GM12878 (cell line): ENCODE measurements around the gene MBIP. TPM values are rescaled to one million over a fixed set of nuclear protein-coding genes. Genes with fewer than 3 reads are reported as not detected.

ENCODE experiments used
- ATAC-seq: fragments of 200-7000 bp; cut with Tn5 transposase; 3 replicates; pipeline ENCODE4 v1.9.1; 2020; ENCODE audit warnings: mild to moderate bottlenecking, moderate library complexity
- BruUV-seq: library from RNA; stranded (reverse); fragments of 400-500 nt; replicated peaks from 2 replicates; lab custom pipeline; 2021; lab: Mats Ljungman, UMichigan
- CTCF ChIA-PET: fragments of 300-600 bp; sonication (Branson Sonifier 250); formaldehyde crosslinking; extraction: SDS; loops from one replicate; lab custom pipeline; 2021; ENCODE audit warnings: inconsistent platforms; lab: Yijun Ruan, JAX
- POLR2A ChIA-PET: fragments of 350-600 bp; formaldehyde crosslinking; extraction: SDS; loops from one replicate; lab custom pipeline; 2021; ENCODE audit warnings: inconsistent platforms; lab: Charles Lee
- RAD21 ChIA-PET: fragments of 300-600 bp; sonication (Branson Sonifier 250); formaldehyde crosslinking; loops from one replicate; lab custom pipeline; 2023; ENCODE audit warnings: antibody characterized with exemption; ENCODE audit not compliant: unreplicated experiment; lab: Charles Lee
- SMC1A ChIA-PET: fragments of 300-600 bp; sonication (Branson Sonifier 250); formaldehyde crosslinking; loops from one replicate; lab custom pipeline; 2023; ENCODE audit not compliant: unreplicated experiment, uncharacterized antibody; lab: Charles Lee
- DNase-seq: peaks from one replicate; pipeline ENCODE4 v3.0.0-alpha.2; 2011; ENCODE audit warnings: low read depth, low spot score
- FAIRE-seq: peaks from 3 replicates; lab custom pipeline; 2011; peaks lifted over from hg19 to GRCh38; lab: Jason Lieb, UNC
- H2AFZ ChIP-seq: 2 replicates; pipeline ENCODE4 v1.6.0; 2011; ENCODE audit warnings: low read depth, low read length, control low read depth; ENCODE audit not compliant: control insufficient read depth
- H3K27ac ChIP-seq: 2 replicates; pipeline ENCODE4 v1.5.1; 2011; ENCODE audit warnings: control low read depth; ENCODE audit not compliant: control insufficient read depth, insufficient read depth
- H3K27me3 ChIP-seq, 2 experiments: replicated peaks in 1 of 2; 2 replicates each; pipeline versions ENCODE4 v1.6.0 to v1.6.1; 2011; ENCODE audit warnings: low read length in 1 of 2; ENCODE audit not compliant: control insufficient read depth in 2 of 2, insufficient read depth in 2 of 2
- H3K36me3 ChIP-seq, 2 experiments: 2 replicates each; pipeline ENCODE4 v1.5.1; 2011; ENCODE audit warnings: low read length in 1 of 2; ENCODE audit not compliant: control insufficient read depth in 2 of 2, insufficient read depth in 2 of 2
- H3K4me1 ChIP-seq: 2 replicates; pipeline ENCODE4 v1.6.1; 2011; ENCODE audit warnings: mild to moderate bottlenecking, low read length, moderate library complexity, mixed read lengths; ENCODE audit not compliant: control insufficient read depth, insufficient read depth
- H3K4me2 ChIP-seq: 2 replicates; pipeline ENCODE4 v1.6.0; 2011; ENCODE audit warnings: control low read depth; ENCODE audit not compliant: control insufficient read depth, insufficient read depth
- H3K4me3 ChIP-seq: fragments of 200-600 bp; sonication (generic); 2 replicates; pipeline ENCODE4 v1.5.1; 2016
- H3K79me2 ChIP-seq: 2 replicates; pipeline ENCODE4 v1.6.0; 2011; ENCODE audit warnings: low read length; ENCODE audit not compliant: control insufficient read depth, insufficient read depth
- H3K9ac ChIP-seq: 2 replicates; pipeline ENCODE4 v1.8.0; 2011; ENCODE audit warnings: low read length, control low read depth, mixed read lengths; ENCODE audit not compliant: control insufficient read depth, insufficient read depth
- H3K9me3 ChIP-seq: replicated peaks from 3 replicates; pipeline ENCODE4 v1.5.1; 2011; ENCODE audit warnings: mild to moderate bottlenecking, low read length; ENCODE audit not compliant: control insufficient read depth, insufficient read depth
- H4K20me1 ChIP-seq: 2 replicates; pipeline ENCODE4 v1.6.0; 2011; ENCODE audit not compliant: control insufficient read depth, insufficient read depth
- BCL3 ChIP-seq: IDR thresholded peaks from 2 replicates; pipeline ENCODE4 v1.6.1; 2011; ENCODE audit warnings: borderline replicate concordance, low read depth, mild to moderate bottlenecking, moderate library complexity, low read length; ENCODE audit not compliant: insufficient read depth, poor library complexity, severe bottlenecking
- IKZF2 ChIP-seq, 2 experiments: fragments of 450-650 bp; IDR thresholded peaks; 2 replicates each; pipeline ENCODE4 v1.6.1; 2017; ENCODE audit warnings: mild to moderate bottlenecking in 2 of 2, moderate library complexity in 2 of 2
- KLF5 ChIP-seq: fragments of 450-650 bp; IDR thresholded peaks from 2 replicates; pipeline ENCODE4 v1.6.1; 2014; ENCODE audit warnings: mild to moderate bottlenecking; ENCODE audit not compliant: partially characterized antibody
- MLLT1 ChIP-seq: fragments of 450-650 bp; IDR thresholded peaks from 2 replicates; pipeline ENCODE4 v1.6.1; 2016; ENCODE audit warnings: mild to moderate bottlenecking
- NBN ChIP-seq: fragments of 450-650 bp; IDR thresholded peaks from 2 replicates; pipeline ENCODE4 v1.6.1; 2016
- NFYA ChIP-seq: IDR thresholded peaks from 2 replicates; pipeline ENCODE4 v1.6.1; 2011; ENCODE audit warnings: low read depth, mild to moderate bottlenecking, low read length, improper control_type of control experiment, borderline replicate concordance
- NR2C2 ChIP-seq: IDR thresholded peaks from 2 replicates; pipeline ENCODE4 v1.6.1; 2011; ENCODE audit warnings: borderline replicate concordance, low read depth; ENCODE audit not compliant: control insufficient read depth, insufficient read length
- PAX8 ChIP-seq: fragments of 450-650 bp; IDR thresholded peaks from 2 replicates; pipeline ENCODE4 v1.6.1; 2017; ENCODE audit warnings: mild to moderate bottlenecking, moderate library complexity
- SKIL ChIP-seq: fragments of 450-650 bp; IDR thresholded peaks from 2 replicates; pipeline ENCODE4 v1.6.1; 2017; ENCODE audit warnings: mild to moderate bottlenecking, low read depth, inconsistent platforms; ENCODE audit not compliant: poor library complexity, severe bottlenecking
- WRNIP1 ChIP-seq: IDR thresholded peaks from 2 replicates; pipeline ENCODE4 v1.6.1; 2011; ENCODE audit warnings: low read depth, low read length, improper control_type of control experiment, borderline replicate concordance
- YBX1 ChIP-seq: fragments of 450-650 bp; IDR thresholded peaks from 2 replicates; pipeline ENCODE4 v1.6.1; 2016; ENCODE audit warnings: antibody characterized with exemption
- ZBED1 ChIP-seq: IDR thresholded peaks from 2 replicates; pipeline ENCODE4 v1.6.1; 2016; ENCODE audit warnings: borderline replicate concordance
- ZBTB40 ChIP-seq: fragments of 450-650 bp; IDR thresholded peaks from 2 replicates; pipeline ENCODE4 v1.6.1; 2016; ENCODE audit warnings: mild to moderate bottlenecking, moderate library complexity, borderline replicate concordance
- ZNF24 ChIP-seq: fragments of 450-650 bp; IDR thresholded peaks from 2 replicates; pipeline ENCODE4 v1.6.1; 2017; ENCODE audit warnings: antibody characterized with exemption, mild to moderate bottlenecking
- ZNF622 ChIP-seq: fragments of 450-650 bp; IDR thresholded peaks from 2 replicates; pipeline ENCODE4 v1.6.1; 2017; ENCODE audit warnings: mild to moderate bottlenecking, inconsistent platforms
- WGBS: methylation state at CpG from one replicate; pipeline ENCODE4 v1.1.6; 2016; ENCODE audit warnings: low lambda C conversion rate; ENCODE audit not compliant: insufficient replicate concordance, insufficient coverage; ENCODE audit errors: missing lambda C conversion rate; 5-methylcytosine and 5-hydroxymethylcytosine counted together
- in situ Hi-C: fragments of 300-500 bp; cut with MboI; formaldehyde crosslinking; loops from 9 replicates; pipeline ENCODE4 v1.14.3; 2018; ENCODE audit warnings: mixed read lengths
- intact Hi-C: fragments of 100-400 bp; cut with micrococcal nuclease; formaldehyde crosslinking; loops from one replicate; pipeline ENCODE4 v1.14.2; 2022; ENCODE audit not compliant: unreplicated experiment
- polyA plus RNA-seq, 11 experiments: library from polyadenylated mRNA; depleted of rRNA in 4 of 11; unstranded in 6 of 11; stranded (reverse) in 5 of 11; fragments of >200 nt; fragmentation: Nextera tagmentation in 4 of 11; fragmentation: Illumina TruSeq in 1 of 11; extraction: Ambion mirVana in 4 of 11; extraction: Trizol in 1 of 11; gene quantifications; 1 replicate in 1 of 11; 2 replicates in 10 of 11; pipeline versions ENCODE4 v1.2.1 to v1.2.3, GENCODE V29; 2011 to 2016; ENCODE audit warnings: inconsistent platforms in 2 of 11, missing spikeins in 2 of 11, low read depth in 1 of 11
- total RNA-seq, 4 experiments: library from RNA; depleted of rRNA in 3 of 4; stranded (reverse); fragments of >200 nt in 3 of 4; fragmentation: Illumina TruSeq in 1 of 4; extraction: Trizol in 1 of 4; gene quantifications; 2 replicates each; pipeline versions ENCODE4 v1.2.1 to v1.2.3, GENCODE V29; 2013 to 2021

MBIP gene
- total and polyA plus RNA-seq, 10 of the 15 experiments (the other 5 are each of a cell fraction or from before 2014, with no cell fraction given) = 9.0 to 43.5 (median 32.1) TPM

- no peak for TF ChIP-seq ZBTB40
- TF ChIP-seq, all 136 proteins: peak for 0
These were observed 50.2 kb downstream of the MBIP start (continued) for GRCh38 chr14:36270191-36270590.

- H3K4me3 ChIP-seq = no peak overlapping the region
- no peak overlapping the region for H3K9ac ChIP-seq
- H3K27me3 ChIP-seq = peaks cover 0 to 2% of the 10 kb centered on the region in 2 experiments; a peak in 2 of 4 replicates
- DNase-seq = no peak
- H3K4me2 ChIP-seq = no peak overlapping the region
- H3K9me3 ChIP-seq = no peaks in the 10 kb centered on the region
- no peaks in the 10 kb centered on the region for H3K79me2 ChIP-seq
- no peak for FAIRE-seq
- H4K20me1 ChIP-seq = no peaks in the 10 kb centered on the region
- ChIA-PET CTCF (no interaction called here), RAD21 (interaction anchor here (2.3 kb wide), 1 partner anchor 105 kb away, joined by 6 read pairs; no protein-coding TSS in a partner anchor), SMC1A (interaction anchor here (0.6 kb wide), 1 partner anchor 162 kb away, joined by 3 read pairs; no protein-coding TSS in a partner anchor), POLR2A (no interaction called here)
- 12% methylated on average over 3 of the region's 3 CpGs for WGBS
- ATAC-seq = no peak
- no peaks in the 10 kb centered on the region for H3K4me1 ChIP-seq
- no TSS peak for BruUV-seq
- H3K27ac ChIP-seq = no peak overlapping the region
- intact Hi-C loops (no loop called here), in situ Hi-C loops (no loop called here)
- H3K36me3 ChIP-seq = no peaks in the 10 kb centered on the region
- TF ChIP-seq NR2C2 (no peak), WRNIP1 (no peak), PAX8 (no peak), ZBED1 (no peak), NBN (no peak), IKZF2 (IDR thresholded peaks at IDR 0.05) (no peak), ZNF24 (no peak), KLF5 (no peak), BCL3 (no peak), NFYA (no peak), MLLT1 (no peak), YBX1 (no peak), ZNF622 (no peak), SKIL (no peak)
- no peak overlapping the region for H2AFZ ChIP-seq
These were observed 52.3 kb downstream of the MBIP start for GRCh38 chr14:36268121-36268520.
